ENCODE data around the gene COL1A2.

DNA sequence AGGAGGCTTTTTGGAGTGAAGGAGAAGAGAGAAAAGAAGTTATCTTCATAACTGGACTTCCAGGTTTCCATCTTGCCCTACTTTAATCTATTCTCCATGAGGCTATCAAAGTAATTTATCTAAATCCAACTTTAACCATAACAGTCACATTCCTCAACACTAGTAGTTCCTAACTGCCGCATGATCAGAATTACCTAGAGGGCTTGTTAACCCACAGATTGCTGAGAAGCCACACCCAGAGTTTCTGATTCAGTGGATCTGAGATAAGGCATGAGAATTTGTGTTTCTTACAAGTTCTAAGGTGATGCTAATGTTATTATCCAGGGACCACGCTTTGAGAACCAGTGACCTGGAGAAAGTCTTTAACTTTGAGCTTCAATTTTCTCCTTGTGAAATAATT is 8.3 kb upstream of the COL1A2 start:
- TF ChIP-seq, protein P1, sequence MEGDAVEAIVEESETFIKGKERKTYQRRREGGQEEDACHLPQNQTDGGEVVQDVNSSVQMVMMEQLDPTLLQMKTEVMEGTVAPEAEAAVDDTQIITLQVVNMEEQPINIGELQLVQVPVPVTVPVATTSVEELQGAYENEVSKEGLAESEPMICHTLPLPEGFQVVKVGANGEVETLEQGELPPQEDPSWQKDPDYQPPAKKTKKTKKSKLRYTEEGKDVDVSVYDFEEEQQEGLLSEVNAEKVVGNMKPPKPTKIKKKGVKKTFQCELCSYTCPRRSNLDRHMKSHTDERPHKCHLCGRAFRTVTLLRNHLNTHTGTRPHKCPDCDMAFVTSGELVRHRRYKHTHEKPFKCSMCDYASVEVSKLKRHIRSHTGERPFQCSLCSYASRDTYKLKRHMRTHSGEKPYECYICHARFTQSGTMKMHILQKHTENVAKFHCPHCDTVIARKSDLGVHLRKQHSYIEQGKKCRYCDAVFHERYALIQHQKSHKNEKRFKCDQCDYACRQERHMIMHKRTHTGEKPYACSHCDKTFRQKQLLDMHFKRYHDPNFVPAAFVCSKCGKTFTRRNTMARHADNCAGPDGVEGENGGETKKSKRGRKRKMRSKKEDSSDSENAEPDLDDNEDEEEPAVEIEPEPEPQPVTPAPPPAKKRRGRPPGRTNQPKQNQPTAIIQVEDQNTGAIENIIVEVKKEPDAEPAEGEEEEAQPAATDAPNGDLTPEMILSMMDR (conservative IDR thresholded peaks at IDR 0.05; ENCODE audit: low read depth, low read length): no peak
- no peak for TF ChIP-seq EZH2 (IDR thresholded peaks at IDR 0.05; ENCODE audit: borderline replicate concordance, low read depth, low read length, poor library complexity, severe bottlenecking)
